Ovary (tissue), 9 donors: ENCODE data around the gene MTFR1L. TPM values are rescaled to one million over a fixed set of nuclear protein-coding genes. Genes with fewer than 3 reads are reported as not detected.

ENCODE experiments used
- DNase-seq, 5 donors: peaks; one replicate each; pipeline ENCODE4 v3.0.0-alpha.2; 2019 to 2020
- H3K27ac ChIP-seq, 2 donors: fragments of 200-600 bp; one replicate each; pipeline versions ENCODE4 v1.5.1 to v1.8.0; 2019 to 2022
- H3K27me3 ChIP-seq: fragments of 200-600 bp; one replicate; pipeline ENCODE4 v1.8.0; 2022
- H3K36me3 ChIP-seq: fragments of 200-600 bp; sonication (generic); one replicate; pipeline ENCODE4 v1.5.1; 2019
- H3K4me1 ChIP-seq: one replicate; pipeline ENCODE4 v1.8.1; 2013; ENCODE audit warnings: mild to moderate bottlenecking, moderate library complexity; ENCODE audit not compliant: insufficient read depth
- H3K4me3 ChIP-seq: fragments of 200-600 bp; sonication (generic); one replicate; pipeline ENCODE4 v1.5.1; 2017
- H3K9me3 ChIP-seq, 2 donors: fragments of 200-600 bp in 1 of 2; sonication (generic) in 1 of 2; one replicate each; pipeline versions ENCODE4 v1.5.1 to v1.8.1; 2013 to 2019; ENCODE audit warnings: mild to moderate bottlenecking in 1 of 2, moderate library complexity in 1 of 2
- EP300 ChIP-seq: sonication (generic); formaldehyde crosslinking; IDR thresholded peaks from one replicate; pipeline ENCODE4 v1.6.1; 2017; ENCODE audit warnings: antibody characterized with exemption
- POLR2A ChIP-seq: fragments of 450-650 bp; IDR thresholded peaks from one replicate; pipeline ENCODE4 v1.6.1; 2017; ENCODE audit warnings: antibody characterized with exemption, mild to moderate bottlenecking, moderate library complexity
- WGBS, 3 donors: extraction: QIAGEN DNeasy Blood & Tissue Kit in 1 of 3; methylation state at CpG; one replicate each; pipeline versions ENCODE4 v1.1.5 to v1.1.7; 2013 to 2017; 5-methylcytosine and 5-hydroxymethylcytosine counted together
- intact Hi-C, 4 donors: fragments of 100-400 bp; cut with DNase I; formaldehyde crosslinking; loops; one replicate each; pipeline versions ENCODE4 v1.11.0 to v1.15.1; 2022 to 2023
- polyA plus RNA-seq, 2 donors: library from polyadenylated mRNA; stranded (reverse); fragments of 200-250 nt in 1 of 2; fragments of 350-450 nt in 1 of 2; fragmentation: Illumina TruSeq in 1 of 2; extraction: RNeasy Lipid Tissue Mini Kit (QIAGEN cat#74804) in 1 of 2; gene quantifications; one replicate each; pipeline ENCODE4 v1.2.3, GENCODE V29; 2013 to 2014
- total RNA-seq, 7 donors: library from RNA; depleted of rRNA in 2 of 7; stranded (reverse); fragments of >200 nt in 2 of 7; fragmentation: NEBNext Ultra II Directional in 3 of 7; extraction: Animal tissue kit (Norgen Biotek cat#: 25700) in 3 of 7; gene quantifications; one replicate each; pipeline versions ENCODE4 v1.1.0 to v1.2.4, GENCODE V29; 2016 to 2023
- TF ChIP-seq, protein P1 (sequence below), 3 donors: fragments of 450-650 bp in 2 of 3; fragments of 200-600 bp in 1 of 3; IDR thresholded peaks; one replicate each; pipeline versions ENCODE4 v1.5.1 to v1.8.0; 2016 to 2022; ENCODE audit warnings: antibody characterized with exemption in 3 of 3, mild to moderate bottlenecking in 1 of 3
- donor health status: DM: no; HTN: no; CAD: no; lungs with moderate emphysema.
- donor health status: DM: no; HTN: no; CAD: no.
- donor health status: Bipolar disorder and iron deficiency.
- donor health status: DM: yes; HTN: yes; CAD: no.
- donor health status: DM: no; HTN: no; CAD: no.
- donor health status: DM: yes; HTN: yes; CAD: no.

MTFR1L gene
- total and polyA plus RNA-seq, 9 donors: 55.5 to 113 (median 97.1) TPM

DNA sequence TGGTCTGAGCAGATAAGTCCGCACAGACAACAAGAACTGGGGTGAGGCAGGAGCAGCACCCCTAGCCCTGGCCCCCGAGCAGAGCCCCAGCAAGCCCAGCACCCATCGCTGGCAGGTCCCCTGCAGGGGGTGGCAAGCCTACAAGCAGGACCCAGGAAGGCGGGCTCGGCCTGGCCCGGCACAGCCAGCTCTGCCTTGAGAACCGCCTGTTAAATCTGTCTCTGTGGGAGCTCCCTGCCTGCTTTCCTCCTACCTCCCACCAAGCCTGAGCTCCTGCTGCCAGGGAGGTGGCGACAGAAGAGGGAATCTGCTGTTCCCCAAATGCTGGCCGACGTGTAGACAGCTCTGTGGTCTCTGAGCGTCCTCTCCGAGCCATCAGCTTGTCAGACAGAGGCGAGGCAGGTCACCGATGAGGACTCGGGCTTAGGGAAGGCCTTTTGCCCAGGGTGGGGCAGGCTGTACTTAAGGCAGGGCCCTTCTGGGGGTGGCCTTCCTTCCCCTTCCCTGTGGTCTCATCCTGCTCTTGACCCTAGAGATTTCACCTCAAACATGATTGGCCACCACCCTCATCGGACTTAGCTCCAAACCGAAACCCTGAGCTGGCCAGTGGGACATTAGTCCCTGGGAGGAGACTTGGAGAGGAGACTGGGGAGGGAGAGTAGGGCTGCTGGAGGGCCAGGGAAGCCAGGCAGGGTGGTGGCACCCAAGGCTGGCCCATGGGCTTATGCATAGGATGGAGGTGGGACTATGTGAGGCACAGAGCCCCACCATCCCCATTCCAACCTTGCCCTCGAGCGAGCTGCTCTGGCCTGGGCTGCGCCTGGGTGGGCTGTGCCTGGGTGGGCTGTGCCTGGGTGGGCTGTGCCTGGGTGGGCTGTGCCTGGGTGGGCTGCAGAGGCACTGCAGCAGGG, 12.0 kb upstream of the MTFR1L start:
- WGBS, 3 donors: 77 to 82% (median 79%) methylated on average over 18 to 20 of the region's 20 CpGs
- Histone ChIP-seq H3K36me3 (no peaks in the 10 kb centered on the region), H3K27ac (no peak overlapping the region), H3K4me1 (no peaks in the 10 kb centered on the region), H3K4me3 (no peak overlapping the region), H3K9me3 (no peaks in the 10 kb centered on the region), H3K27me3 (no peaks in the 10 kb centered on the region)
- DNase-seq: peak in 1 of 5 donors; percentile 17
- intact Hi-C loops: loop anchor here in 2 of 4 donors (5.0 to 10.0 kb wide), 3 partner anchors 187 to 200 kb away; partner anchors contain the start of genes MAN1C1 (in 1 of the 2) and PAFAH2 (in 1 of the 2)
- TF ChIP-seq POLR2A: no peak
- TF ChIP-seq, protein P1, sequence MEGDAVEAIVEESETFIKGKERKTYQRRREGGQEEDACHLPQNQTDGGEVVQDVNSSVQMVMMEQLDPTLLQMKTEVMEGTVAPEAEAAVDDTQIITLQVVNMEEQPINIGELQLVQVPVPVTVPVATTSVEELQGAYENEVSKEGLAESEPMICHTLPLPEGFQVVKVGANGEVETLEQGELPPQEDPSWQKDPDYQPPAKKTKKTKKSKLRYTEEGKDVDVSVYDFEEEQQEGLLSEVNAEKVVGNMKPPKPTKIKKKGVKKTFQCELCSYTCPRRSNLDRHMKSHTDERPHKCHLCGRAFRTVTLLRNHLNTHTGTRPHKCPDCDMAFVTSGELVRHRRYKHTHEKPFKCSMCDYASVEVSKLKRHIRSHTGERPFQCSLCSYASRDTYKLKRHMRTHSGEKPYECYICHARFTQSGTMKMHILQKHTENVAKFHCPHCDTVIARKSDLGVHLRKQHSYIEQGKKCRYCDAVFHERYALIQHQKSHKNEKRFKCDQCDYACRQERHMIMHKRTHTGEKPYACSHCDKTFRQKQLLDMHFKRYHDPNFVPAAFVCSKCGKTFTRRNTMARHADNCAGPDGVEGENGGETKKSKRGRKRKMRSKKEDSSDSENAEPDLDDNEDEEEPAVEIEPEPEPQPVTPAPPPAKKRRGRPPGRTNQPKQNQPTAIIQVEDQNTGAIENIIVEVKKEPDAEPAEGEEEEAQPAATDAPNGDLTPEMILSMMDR (IDR thresholded peaks at IDR 0.05): no peak
- no peak for TF ChIP-seq EP300

DNA sequence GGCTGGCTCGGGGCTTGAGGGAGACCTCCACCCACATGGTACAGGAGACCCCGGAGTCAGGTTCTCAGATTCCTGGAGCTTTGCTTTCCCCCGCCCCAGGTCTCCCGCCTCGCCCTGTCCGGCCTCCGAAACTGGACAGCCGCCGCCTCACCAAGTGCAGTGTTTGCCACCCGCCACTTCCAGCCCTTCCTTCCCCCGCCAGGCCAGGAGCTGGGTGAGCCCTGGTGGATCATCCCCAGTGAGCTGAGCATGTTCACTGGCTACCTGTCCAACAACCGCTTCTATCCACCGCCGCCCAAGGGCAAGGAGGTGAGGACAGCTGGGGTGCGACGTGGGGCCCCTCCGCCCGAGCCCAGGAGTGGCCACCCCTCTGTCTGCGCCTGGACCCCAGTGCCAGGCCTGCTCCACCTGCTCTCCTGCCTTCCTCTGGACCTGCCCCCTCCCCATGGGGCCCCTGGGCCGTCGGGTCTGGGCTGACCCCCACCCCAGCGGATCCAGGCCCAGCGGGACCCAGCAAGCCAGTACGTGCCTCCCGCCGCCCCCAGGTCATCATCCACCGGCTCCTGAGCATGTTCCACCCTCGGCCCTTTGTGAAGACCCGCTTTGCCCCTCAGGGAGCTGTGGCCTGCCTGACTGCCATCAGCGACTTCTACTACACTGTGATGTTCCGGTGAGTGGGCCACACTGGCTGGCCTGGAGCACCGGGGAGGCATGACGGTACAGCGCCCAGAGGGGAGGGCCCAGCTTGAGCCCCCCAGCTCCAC, 11.1 kb upstream of the MTFR1L start:
- Histone ChIP-seq H3K27ac (no peak overlapping the region), H3K4me3 (no peak overlapping the region), H3K27me3 (no peaks in the 10 kb centered on the region), H3K36me3 (no peaks in the 10 kb centered on the region), H3K9me3 (no peaks in the 10 kb centered on the region), H3K4me1 (no peaks in the 10 kb centered on the region)
- intact Hi-C loops: loop anchor here in 2 of 4 donors (5.0 to 10.0 kb wide), 3 partner anchors 186 to 201 kb away; partner anchors contain the start of genes MAN1C1 (in 1 of the 2) and PAFAH2 (in 1 of the 2)
- TF ChIP-seq EP300: no peak
- TF ChIP-seq POLR2A: no peak
- TF ChIP-seq, protein P1 (IDR thresholded peaks at IDR 0.05): no peak
- DNase-seq: peak in 1 of 5 donors; percentile 19
- 85 to 88% (median 87%) methylated on average over 34 of the region's 34 CpGs for WGBS, 3 donors

DNA sequence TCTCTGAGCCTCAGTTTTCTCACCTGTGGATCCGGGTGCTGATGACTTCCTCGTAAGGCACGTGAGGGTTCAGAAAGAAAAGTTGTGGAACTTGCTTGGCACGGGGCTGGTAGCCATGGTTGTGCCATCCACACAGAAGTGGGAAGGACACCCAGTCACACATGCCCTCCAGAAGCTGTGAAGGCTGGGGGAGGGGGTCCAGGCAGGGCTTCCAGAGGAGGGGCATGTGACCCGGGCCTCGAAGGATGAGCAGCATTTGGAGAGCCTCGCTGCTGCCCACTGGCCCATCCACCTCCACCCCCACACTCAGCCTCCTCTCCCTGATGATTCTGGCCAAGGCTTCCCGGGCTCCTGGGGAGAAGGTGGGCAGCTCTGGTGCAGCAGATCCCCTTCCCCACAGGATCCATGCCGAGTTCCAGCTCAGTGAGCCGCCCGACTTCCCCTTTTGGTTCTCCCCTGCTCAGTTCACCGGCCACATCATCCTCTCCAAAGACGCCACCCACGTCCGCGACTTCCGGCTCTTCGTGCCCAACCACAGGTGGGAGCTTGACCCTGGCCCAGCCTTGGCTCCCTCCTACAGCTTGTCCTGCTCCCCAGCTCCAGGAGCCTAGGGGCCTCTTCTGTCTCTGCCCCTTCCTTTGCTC, 10.3 kb upstream of the MTFR1L start:
- Histone ChIP-seq H3K4me3 (no peak overlapping the region), H3K4me1 (no peaks in the 10 kb centered on the region), H3K27ac (no peak overlapping the region), H3K9me3 (no peaks in the 10 kb centered on the region), H3K36me3 (no peaks in the 10 kb centered on the region), H3K27me3 (no peaks in the 10 kb centered on the region)
- TF ChIP-seq EP300 (no peak), POLR2A (no peak)
- TF ChIP-seq, protein P1 (IDR thresholded peaks at IDR 0.05): no peak
- intact Hi-C loops: loop anchor here in 2 of 4 donors (5.0 to 10.0 kb wide), 3 partner anchors 185 to 202 kb away; partner anchors contain the start of genes MAN1C1 (in 1 of the 2) and PAFAH2 (in 1 of the 2)
- 59 to 68% (median 67%) methylated on average over 18 of the region's 18 CpGs for WGBS, 3 donors
- DNase-seq: no peak

DNA sequence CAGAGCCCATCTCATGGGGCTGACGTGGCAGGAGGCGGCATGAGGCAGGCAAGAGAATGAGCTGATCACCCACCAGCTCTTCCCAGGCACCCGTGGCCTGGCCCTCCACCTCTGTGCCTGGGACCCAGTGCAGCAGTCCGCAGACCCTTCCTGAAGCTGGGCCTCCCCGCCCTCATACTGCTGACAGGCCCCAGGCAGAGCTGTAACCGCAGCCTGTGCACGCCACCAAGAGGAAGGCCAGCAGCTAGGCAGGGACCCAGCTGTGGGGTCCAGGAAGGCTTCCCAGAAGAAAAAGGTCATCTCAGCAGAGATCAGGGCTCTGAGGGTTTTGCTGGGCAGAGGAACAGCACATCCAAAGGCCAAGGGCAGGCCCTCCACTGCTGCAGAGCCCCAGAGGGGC, 9.8 kb upstream of the MTFR1L start:
- Histone ChIP-seq H3K27me3 (no peaks in the 10 kb centered on the region), H3K9me3 (no peaks in the 10 kb centered on the region), H3K4me3 (no peak overlapping the region), H3K36me3 (no peaks in the 10 kb centered on the region), H3K4me1 (no peaks in the 10 kb centered on the region), H3K27ac (no peak overlapping the region)
- 82 to 92% (median 85%) methylated on average over 7 of the region's 7 CpGs for WGBS, 3 donors
- DNase-seq: no peak
- intact Hi-C loops: loop anchor here in 3 of 4 donors (5.0 to 10.0 kb wide), 4 partner anchors 185 to 568 kb away; partner anchors contain the start of genes MAN1C1 (in 1 of the 3) and PAFAH2 (in 1 of the 3)
- TF ChIP-seq EP300 (no peak), POLR2A (no peak)
- TF ChIP-seq, protein P1 (IDR thresholded peaks at IDR 0.05): no peak
